Mammary epithelial cell (primary cell): Measurements from ENCODE around the gene PTPRU.

Experiments
- CTCF ChIP-seq, 2 donors: IDR thresholded peaks in 1 of 2; conservative IDR thresholded peaks in 1 of 2; 2 replicates each; pipeline ENCODE4 v1.5.1; 2011 to 2012; ENCODE audit warnings: inconsistent platforms in 2 of 2, low read length in 2 of 2, mild to moderate bottlenecking in 2 of 2, control low read depth in 1 of 2, low read depth in 1 of 2; ENCODE audit not compliant: insufficient read depth in 1 of 2; ENCODE audit errors: extremely low read depth in 1 of 2
- EZH2 ChIP-seq: IDR thresholded peaks from 2 replicates; pipeline ENCODE4 v1.6.1; 2012; ENCODE audit warnings: low read length, inconsistent platforms, borderline replicate concordance

DNA sequence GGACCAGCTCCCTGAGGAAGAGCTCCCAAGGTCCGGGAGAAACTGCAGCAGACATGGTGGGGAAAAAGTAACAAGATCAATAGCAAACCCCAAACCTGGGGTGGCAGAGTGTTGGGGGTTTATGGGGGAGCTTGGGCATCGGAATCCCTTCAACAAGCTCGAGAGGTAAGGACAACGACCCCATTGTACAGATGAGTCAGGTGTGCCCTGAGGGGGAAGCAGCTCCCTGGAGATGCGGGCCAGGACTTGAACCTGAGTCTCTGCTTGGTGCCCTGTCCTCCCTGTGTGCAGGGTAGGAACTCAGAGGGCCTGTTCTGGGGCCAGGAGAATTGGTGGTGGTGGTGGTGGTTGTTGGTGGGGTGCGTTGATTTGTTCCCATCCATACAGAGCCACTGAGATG lies 125.4 kb downstream of the PTPRU start:
- no peak for TF ChIP-seq CTCF (conservative IDR thresholded peaks at IDR 0.05 in 1 of 2, IDR thresholded peaks at IDR 0.05 in 1 of 2; ENCODE audit: extremely low read depth in 1 of 2, insufficient read depth in 1 of 2, low read depth in 1 of 2, low read length in 2 of 2)
- no peak for TF ChIP-seq EZH2
